GM21390 (cell line): Measurements from ENCODE around the gene YKT6.

Experiments
- ATAC-seq: cut with Tn5 transposase; IDR thresholded peaks from one replicate; pipeline ENCODE4 v1.9.1; 2021; ENCODE audit not compliant: unreplicated experiment

The YKT6 gene

GRCh38 chr7:44256459-44256858, 55.7 kb downstream of the YKT6 start:
- no peak for ATAC-seq

- ATAC-seq: no peak
Measured at GRCh38 chr7:44257213-44257612, 56.4 kb downstream of the YKT6 start.

GRCh38 chr7:44257618-44258422, 57.0 kb downstream of the YKT6 start:
- ATAC-seq: peak; percentile 89

DNA sequence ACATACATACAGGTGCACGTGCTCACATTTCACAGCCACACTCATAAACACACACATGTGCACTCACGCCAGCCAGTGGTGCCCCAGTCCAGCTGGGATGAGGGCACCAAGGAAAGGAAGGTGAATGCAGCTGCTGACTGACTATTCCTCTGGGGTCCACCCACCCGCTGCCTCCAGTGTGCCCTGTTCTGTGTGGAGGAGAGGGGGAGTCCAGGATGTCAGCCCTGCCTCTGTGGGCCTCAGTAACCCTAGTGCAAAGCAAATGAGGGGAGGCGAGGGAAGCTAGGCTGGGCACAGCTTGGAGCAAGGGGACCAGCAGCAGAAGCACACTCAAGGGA, 57.6 kb downstream of the YKT6 start:
- no peak for ATAC-seq

- no peak for ATAC-seq
Measured at GRCh38 chr7:44258865-44259546, 58.2 kb downstream of the YKT6 start.

- no peak for ATAC-seq
Measured at GRCh38 chr7:44259547-44260457, 59.0 kb downstream of the YKT6 start.

DNA sequence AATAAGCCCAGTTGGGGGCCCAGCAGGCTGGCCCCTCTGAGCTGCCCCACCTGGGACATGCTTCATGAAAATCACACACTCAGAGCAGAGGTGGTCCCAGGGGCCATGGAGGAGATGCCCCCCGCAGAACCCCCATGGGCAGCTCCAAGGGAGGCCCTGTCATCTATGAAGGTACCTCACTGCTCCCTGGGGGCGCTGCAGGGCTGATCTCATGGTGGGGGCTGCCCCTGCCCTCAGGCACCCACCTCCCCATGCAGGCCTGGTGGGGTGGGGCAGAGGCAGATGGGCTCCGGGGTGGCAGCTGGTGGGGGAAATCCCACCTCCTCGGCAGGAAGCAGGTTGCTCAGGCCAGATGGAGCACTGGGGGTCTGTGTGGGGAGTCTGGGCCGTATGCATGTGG, 60.5 kb downstream of the YKT6 start:
- ATAC-seq: no peak

- ATAC-seq: no peak
Measured at GRCh38 chr7:44262031-44262430, 61.3 kb downstream of the YKT6 start.

- no peak for ATAC-seq
Measured at GRCh38 chr7:44263326-44264082, 62.7 kb downstream of the YKT6 start.
